C4-2B (cell line): Measurements from ENCODE around the gene MIS12.

Source experiments
- CTCF ChIP-seq: fragments of 450-650 bp; conservative IDR thresholded peaks from 2 replicates; pipeline ENCODE4 v1.5.1; 2017; ENCODE audit warnings: mild to moderate bottlenecking
- ZFX ChIP-seq: fragments of 450-650 bp; IDR thresholded peaks from 2 replicates; pipeline ENCODE4 v1.6.1; 2017

- TF ChIP-seq CTCF: no peak
- no peak for TF ChIP-seq ZFX
Measured at GRCh38 chr17:5530265-5531084, 44.1 kb downstream of the MIS12 start.
